ENCODE data around the gene S100A11.

- TF ChIP-seq, protein P1, sequence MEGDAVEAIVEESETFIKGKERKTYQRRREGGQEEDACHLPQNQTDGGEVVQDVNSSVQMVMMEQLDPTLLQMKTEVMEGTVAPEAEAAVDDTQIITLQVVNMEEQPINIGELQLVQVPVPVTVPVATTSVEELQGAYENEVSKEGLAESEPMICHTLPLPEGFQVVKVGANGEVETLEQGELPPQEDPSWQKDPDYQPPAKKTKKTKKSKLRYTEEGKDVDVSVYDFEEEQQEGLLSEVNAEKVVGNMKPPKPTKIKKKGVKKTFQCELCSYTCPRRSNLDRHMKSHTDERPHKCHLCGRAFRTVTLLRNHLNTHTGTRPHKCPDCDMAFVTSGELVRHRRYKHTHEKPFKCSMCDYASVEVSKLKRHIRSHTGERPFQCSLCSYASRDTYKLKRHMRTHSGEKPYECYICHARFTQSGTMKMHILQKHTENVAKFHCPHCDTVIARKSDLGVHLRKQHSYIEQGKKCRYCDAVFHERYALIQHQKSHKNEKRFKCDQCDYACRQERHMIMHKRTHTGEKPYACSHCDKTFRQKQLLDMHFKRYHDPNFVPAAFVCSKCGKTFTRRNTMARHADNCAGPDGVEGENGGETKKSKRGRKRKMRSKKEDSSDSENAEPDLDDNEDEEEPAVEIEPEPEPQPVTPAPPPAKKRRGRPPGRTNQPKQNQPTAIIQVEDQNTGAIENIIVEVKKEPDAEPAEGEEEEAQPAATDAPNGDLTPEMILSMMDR (IDR thresholded peaks at IDR 0.05), result no peak
- TF ChIP-seq POLR2A (IDR thresholded peaks at IDR 0.05) (no peak), POLR2AphosphoS5 (IDR thresholded peaks at IDR 0.05) (no peak)
Measured at GRCh38 chr1:152039461-152039860, 2.7 kb upstream of the S100A11 start.

Data from suprapubic skin (tissue), 4 donors.